Sciatic nerve (tissue), 2 donors: ENCODE measurements around the gene GRAPL. TPM values are rescaled to one million over a fixed set of nuclear protein-coding genes. Genes with fewer than 3 reads are reported as not detected.
A peak's percentile ranks its signal among the peaks of the same experiment; 100 is the strongest.
"Not testable (repeated sequence)": the region's sequence is repeated elsewhere in the genome, so short reads cannot be mapped to it uniquely, and the experiment has no call there.

Experiments
- ATAC-seq: fragments of 200-7000 bp; cut with Tn5 transposase; one replicate; pipeline ENCODE4 v1.9.1; 2020; ENCODE audit warnings: mild to moderate bottlenecking, moderate library complexity
- DNase-seq: peaks from one replicate; pipeline ENCODE4 v3.0.0-alpha.2; 2020; ENCODE audit warnings: low spot score
- intact Hi-C: fragments of 100-400 bp; cut with DNase I; formaldehyde crosslinking; loops from one replicate; pipeline ENCODE4 v1.14.2; 2022
- total RNA-seq: library from RNA; stranded (reverse); fragmentation: NEBNext Ultra II Directional; extraction: Animal tissue kit (Norgen Biotek cat#: 25700); gene quantifications from one replicate; pipeline ENCODE4 v1.2.1, GENCODE V29; 2021
- donor health status: DM: no; HTN: no; CAD: no.
- donor health status: DM: no; HTN: no; CAD: no.

GRAPL gene
- total RNA-seq, 1 donor from 2014 or later: 5.2 TPM

DNA sequence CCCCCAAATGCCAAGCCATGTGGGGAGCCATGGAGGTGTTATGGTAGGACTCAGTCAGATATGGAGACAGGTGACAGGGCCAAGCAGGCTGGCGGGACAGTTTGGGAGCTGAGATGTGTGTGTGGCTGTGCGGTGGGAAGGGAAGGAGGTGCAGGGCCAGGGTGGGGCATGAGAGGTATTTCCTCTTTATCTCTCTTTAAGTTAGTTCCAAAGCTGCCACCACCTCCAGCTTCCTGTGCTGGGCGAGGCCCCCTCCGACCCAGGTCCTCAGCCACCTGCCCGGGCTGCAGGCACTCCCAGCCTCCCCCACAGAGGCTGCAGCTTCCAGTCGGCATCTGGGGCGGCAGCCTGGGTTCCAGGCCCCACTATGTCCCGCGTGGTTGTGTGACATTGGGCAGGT lies 6.4 kb downstream of the GRAPL start:
- ATAC-seq, DNase-seq, intact Hi-C loops: not testable (repeated sequence)

GRCh38 chr17:19135391-19135790 lies 8.0 kb downstream of the GRAPL start:
- ATAC-seq, DNase-seq, intact Hi-C loops: not testable (repeated sequence)

DNA sequence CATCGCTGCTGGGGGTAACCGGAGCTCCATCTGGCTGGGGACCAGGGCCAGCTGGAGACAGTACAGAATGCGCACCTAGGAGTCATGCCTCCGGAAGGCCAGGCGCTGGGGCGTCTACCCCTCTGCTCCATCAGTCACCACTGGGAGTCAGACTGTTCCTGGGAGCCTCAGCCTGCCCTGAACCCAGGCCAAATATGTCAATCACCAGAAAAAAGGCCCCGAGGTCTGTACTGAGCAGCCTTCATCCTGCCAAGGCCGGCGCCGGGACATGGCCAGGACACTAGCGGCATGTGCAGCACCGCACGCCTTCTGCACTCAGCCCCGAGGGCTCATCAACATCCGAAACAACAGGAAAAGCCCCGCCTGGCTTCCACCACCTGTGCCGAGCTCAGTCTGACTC lies 8.7 kb downstream of the GRAPL start:
- intact Hi-C loops, DNase-seq: not testable (repeated sequence)
- peak; percentile 21 for ATAC-seq

- DNase-seq, ATAC-seq, intact Hi-C loops: not testable (repeated sequence)
These were observed 9.2 kb downstream of the GRAPL start for GRCh38 chr17:19136605-19137004.

DNA sequence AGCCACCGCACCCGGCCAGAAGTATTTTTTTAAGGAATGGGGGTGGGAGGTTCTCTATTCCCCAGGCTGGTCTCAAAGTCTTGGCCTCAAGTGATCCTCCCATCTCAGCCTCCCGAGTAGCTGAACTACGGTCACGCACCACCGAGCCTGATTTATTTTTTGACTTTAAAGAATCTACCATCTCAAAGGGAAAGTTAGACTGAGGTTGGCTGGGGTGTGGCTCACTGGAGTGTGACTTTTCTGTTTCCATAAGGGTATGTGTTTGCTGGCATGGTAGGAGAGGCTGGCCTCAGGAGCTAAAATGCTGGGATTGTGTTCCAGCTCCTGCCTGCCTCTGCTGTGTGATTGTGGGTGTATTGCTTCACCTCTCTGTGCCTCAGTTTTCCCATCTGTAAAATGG lies 10.6 kb downstream of the GRAPL start:
- intact Hi-C loops, ATAC-seq, DNase-seq: not testable (repeated sequence)

GRCh38 chr17:19141366-19142155 lies 14.2 kb downstream of the GRAPL start:
- peak; percentile 87 for ATAC-seq
- intact Hi-C loops, DNase-seq: not testable (repeated sequence)

DNA sequence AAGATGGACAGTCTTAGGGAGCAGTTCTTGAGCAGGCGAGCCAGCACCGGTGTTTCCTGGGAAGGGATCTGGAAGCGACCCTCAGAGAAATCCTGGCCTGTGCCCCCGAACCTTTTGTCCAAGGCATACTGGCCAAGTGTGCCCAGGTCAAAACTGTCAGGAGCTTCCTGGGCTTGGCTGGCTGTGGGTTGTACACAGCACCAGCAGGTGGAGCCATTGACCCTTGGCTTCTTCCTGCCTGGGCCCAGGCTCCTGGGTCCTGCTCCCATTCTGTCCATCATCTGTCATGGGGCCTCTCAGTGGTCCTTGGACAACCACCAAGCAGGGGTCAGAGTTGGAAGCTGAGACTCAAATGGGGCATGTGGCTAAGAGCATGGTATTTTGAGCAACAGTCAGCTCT lies 15.0 kb downstream of the GRAPL start:
- intact Hi-C loops: not testable (repeated sequence)
- peak; percentile 75 for ATAC-seq
- DNase-seq: peak; percentile 66

DNA sequence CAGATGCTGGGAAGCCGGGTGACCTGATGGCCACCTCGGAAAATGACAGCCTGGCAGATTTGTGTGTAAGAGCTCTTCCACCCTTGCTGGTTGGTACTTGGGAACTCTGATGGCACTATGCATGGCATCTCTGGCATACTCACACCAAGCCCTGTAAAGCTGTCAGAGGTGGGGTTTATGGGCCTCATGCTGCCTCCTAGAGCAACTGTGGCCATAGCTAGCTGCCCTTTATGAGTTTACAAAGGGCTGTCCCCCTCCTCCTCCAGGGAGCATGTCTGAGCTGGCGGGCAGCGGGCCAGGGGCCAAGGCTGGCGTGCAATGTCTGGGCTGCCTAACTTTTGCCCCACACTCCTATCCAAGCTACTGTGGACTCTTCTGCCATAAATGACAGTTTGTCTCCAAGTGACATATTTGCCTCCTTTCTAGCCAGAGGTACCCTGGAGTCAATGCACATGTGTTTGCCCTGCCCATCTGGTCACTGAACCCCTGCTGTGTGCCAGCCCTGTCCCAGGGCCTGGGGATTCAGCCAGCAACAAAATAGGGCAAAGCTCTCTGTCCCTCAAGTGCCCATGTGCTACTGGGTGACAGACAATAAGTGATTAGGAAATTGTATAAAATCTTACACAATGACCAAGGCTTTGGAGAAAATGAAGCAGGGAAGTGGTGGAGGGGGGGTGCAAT lies 15.8 kb downstream of the GRAPL start:
- intact Hi-C loops, DNase-seq, ATAC-seq: not testable (repeated sequence)

DNA sequence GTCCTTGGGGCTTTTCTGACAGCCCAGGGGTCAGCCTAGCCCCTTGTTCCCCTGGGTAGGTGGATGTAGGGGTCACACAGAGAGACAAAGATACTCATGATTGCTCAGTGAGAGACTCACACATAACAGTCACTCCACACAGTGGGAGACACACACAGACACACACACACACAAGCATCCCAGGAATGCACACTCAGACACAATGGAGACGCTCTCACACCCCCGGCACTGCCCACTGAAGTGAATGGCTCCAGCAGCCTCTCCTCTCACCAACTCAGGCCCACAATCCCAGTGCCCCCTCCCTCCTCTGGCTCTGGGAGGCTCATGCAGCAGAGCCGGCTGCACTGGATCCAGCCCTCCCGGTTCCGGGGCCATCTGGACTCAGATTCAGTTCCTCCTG lies 17.0 kb downstream of the GRAPL start:
- ATAC-seq: peak; percentile 36
- DNase-seq, intact Hi-C loops: not testable (repeated sequence)

DNA sequence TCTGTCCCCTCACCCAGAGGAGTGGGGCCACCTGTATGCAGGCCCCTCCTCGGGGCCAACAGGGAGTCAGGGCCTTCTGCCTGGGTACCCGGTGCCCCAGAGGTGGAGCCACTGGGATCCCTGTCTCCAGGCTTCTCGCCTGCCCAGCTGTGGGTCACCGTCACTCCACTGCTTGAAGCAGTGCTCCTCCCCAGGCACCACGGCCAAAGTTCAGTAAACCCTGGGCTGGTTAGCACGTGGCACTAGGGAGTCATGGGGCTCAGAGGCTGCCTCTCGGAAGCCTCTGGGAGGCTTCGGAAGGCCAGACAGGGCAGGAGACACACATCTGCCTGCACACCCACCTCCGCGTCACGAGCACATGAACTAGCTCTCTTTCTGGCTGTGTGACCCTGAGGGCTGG lies 18.1 kb downstream of the GRAPL start:
- ATAC-seq, intact Hi-C loops, DNase-seq: not testable (repeated sequence)

- intact Hi-C loops, DNase-seq, ATAC-seq: not testable (repeated sequence)
These were observed 23.6 kb downstream of the GRAPL start for GRCh38 chr17:19150678-19151615.

- ATAC-seq, DNase-seq, intact Hi-C loops: not testable (repeated sequence)
These were observed 30.2 kb downstream of the GRAPL start for GRCh38 chr17:19157628-19158027.

DNA sequence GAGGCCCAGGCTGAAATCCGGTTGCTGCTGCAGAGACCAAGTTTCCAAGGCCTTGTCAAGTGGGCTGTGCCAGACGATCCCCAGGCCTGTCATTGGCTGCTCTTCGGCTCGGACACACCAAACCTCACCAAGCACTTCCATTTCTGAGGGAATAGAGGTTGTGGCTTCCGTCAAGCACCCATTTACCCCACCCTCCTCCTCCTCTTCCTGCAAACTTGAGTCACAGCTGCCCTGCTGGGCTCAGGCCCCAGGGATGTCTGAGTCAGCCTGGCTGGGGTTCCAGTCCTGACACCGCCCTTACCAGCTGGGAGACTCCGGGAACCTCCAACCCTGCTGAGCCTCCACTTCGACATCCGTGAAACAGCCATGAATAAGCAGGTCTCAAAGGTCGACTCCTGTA lies 31.1 kb downstream of the GRAPL start:
- intact Hi-C loops, DNase-seq: not testable (repeated sequence)
- peak; percentile 21 for ATAC-seq

GRCh38 chr17:19158938-19159337 lies 31.5 kb downstream of the GRAPL start:
- intact Hi-C loops, DNase-seq: not testable (repeated sequence)
- ATAC-seq: peak; percentile 8

- DNase-seq, intact Hi-C loops, ATAC-seq: not testable (repeated sequence)
These were observed 34.1 kb downstream of the GRAPL start for GRCh38 chr17:19161308-19162107.

DNA sequence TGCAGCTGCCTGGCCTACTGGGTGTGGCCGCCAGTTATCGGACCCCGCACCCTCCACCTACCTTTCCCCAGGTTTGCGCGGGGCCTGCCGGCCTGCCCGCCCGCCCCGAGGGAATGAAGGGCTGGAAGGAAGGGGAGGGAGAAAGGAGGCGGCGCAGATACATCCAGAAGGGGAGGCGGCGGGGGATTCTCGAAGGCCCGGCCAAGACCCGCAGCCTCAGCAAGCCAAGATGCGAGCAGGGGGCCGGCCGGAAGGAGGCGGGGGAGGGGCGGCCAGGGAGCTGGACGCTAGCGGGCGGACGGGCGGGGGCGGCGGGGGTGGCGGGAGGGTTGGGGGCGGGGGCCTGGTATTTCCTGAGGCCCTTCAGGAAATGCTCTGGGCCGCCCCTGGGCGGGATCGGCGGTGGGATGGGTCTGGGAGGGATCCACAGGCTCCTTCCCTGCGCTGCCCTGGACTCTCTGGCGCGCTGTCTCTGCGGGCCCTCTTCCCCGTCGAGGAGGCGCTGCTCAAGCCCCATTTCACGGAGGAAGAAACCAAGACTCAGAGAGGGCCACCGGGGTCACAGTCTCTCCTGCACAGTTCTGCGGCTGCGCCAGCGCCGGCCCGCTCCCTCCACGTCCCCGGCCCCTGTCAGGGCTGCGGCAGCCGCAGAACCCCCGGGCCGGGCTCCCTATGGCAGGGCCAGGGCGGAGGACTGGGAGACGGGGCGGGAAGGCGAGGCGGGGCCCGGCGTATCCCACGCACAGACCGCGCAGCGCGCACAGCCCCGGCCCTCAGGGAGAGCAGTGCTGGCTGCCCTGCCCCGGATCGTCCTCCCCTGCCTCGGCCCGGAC lies 35.2 kb downstream of the GRAPL start:
- DNase-seq, intact Hi-C loops: not testable (repeated sequence)
- ATAC-seq: peak; percentile 88

DNA sequence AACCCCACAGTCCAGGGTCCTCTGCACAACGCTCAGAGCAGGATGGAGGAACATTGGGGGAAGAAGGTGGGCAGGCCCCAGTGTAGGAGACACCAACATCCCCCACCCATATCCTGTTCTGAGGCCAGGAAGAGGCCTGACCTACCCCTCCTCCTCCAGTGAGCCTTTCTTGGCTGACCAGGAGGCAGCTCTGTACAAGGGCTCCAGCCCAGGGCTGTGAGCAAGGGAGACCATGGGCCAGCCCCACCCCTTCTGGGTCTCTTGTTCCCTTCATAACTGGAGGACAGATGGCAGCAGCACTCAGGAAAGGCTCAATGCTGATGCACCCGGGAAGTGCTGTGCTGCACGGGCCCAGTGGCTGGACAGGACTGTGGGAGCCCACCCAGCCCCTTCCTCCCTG lies 47.0 kb downstream of the GRAPL start:
- ATAC-seq: peak; percentile 18

More for the DNA sequence above, 47.0 kb downstream of the GRAPL start:
- DNase-seq, intact Hi-C loops: not testable (repeated sequence)
